ENCODE data around the gene MAN2C1.
"Not testable (repeated sequence)": the region's sequence is repeated elsewhere in the genome, so short reads cannot be mapped to it uniquely, and the experiment has no call there.

MAN2C1 gene

GRCh38 chr15:75367913-75368688 is at the start of gene MAN2C1:
MAN2C1 (minus strand) TSS chr15:75368607; CDS start chr15:75368583, 24 bp downstream.
- DNase-seq: peak in 50 of 51 donors; percentile 27 to 91 (median 81)

- DNase-seq: no peak
Observed at GRCh38 chr15:75416584-75416983, 48.2 kb upstream of the MAN2C1 start.

- DNase-seq: no peak
Observed at GRCh38 chr15:75410196-75410595, 41.8 kb upstream of the MAN2C1 start.

GRCh38 chr15:75407083-75407482 is 38.7 kb upstream of the MAN2C1 start:
- DNase-seq: no peak

- DNase-seq: no peak
Observed at GRCh38 chr15:75403892-75404291, 35.5 kb upstream of the MAN2C1 start.

GRCh38 chr15:75397494-75397893 is 29.1 kb upstream of the MAN2C1 start:
- DNase-seq: no peak

GRCh38 chr15:75389791-75390382 is 21.5 kb upstream of the MAN2C1 start:
- DNase-seq: no peak

- not testable (repeated sequence) for DNase-seq
Observed at GRCh38 chr15:75383986-75384385, 15.6 kb upstream of the MAN2C1 start.

GRCh38 chr15:75380773-75381172 is 12.4 kb upstream of the MAN2C1 start:
- DNase-seq: no peak

- DNase-seq: no peak
Observed at GRCh38 chr15:75371901-75372688, 3.7 kb upstream of the MAN2C1 start.

GRCh38 chr15:75371486-75371885 is 3.1 kb upstream of the MAN2C1 start:
- no peak for DNase-seq

GRCh38 chr15:75369897-75370581 is 1.6 kb upstream of the MAN2C1 start:
- no peak for DNase-seq

GRCh38 chr15:75368689-75369239 is 357 bp upstream of the MAN2C1 start:
- DNase-seq: no peak

GRCh38 chr15:75367406-75367912 is 948 bp downstream of the MAN2C1 start:
- DNase-seq: no peak

- no peak for DNase-seq
Observed at GRCh38 chr15:75367006-75367405, 1.4 kb downstream of the MAN2C1 start.

- no peak for DNase-seq
Observed at GRCh38 chr15:75366163-75366562, 2.2 kb downstream of the MAN2C1 start.

GRCh38 chr15:75364881-75365280 is 3.5 kb downstream of the MAN2C1 start:
- DNase-seq: no peak

GRCh38 chr15:75363786-75364185 is 4.6 kb downstream of the MAN2C1 start:
- DNase-seq: no peak

GRCh38 chr15:75362642-75363249 is 5.7 kb downstream of the MAN2C1 start:
- DNase-seq: no peak

GRCh38 chr15:75361989-75362641 is 6.3 kb downstream of the MAN2C1 start:
- no peak for DNase-seq

Measured in hypothalamus (tissue), 51 donors.